Activated B cell treated with CpG ODN at 0.5 μM for 24 hours (primary cell): ENCODE data around the gene SRM. TPM values are rescaled to one million over a fixed set of nuclear protein-coding genes. Genes with fewer than 3 reads are reported as not detected.
"Not testable (repeated sequence)": the region's sequence is repeated elsewhere in the genome, so short reads cannot be mapped to it uniquely, and the experiment has no call there.

Experiments used
- ATAC-seq: fragments of 200-7000 bp; cut with Tn5 transposase; one replicate; pipeline ENCODE4 v1.10.0; 2021; ENCODE audit warnings: low read depth, mild to moderate bottlenecking, moderate library complexity
- CTCF ChIA-PET: fragments of 350-600 bp; sonication (Branson Sonifier 250); formaldehyde crosslinking; loops from one replicate; lab custom pipeline; 2021; ENCODE audit warnings: antibody characterized with exemption; lab: Charles Lee
- POLR2A ChIA-PET: fragments of 350-600 bp; sonication (Branson Sonifier 250); formaldehyde crosslinking; loops from one replicate; lab custom pipeline; 2021; ENCODE audit warnings: antibody characterized with exemption; lab: Charles Lee
- DNase-seq: peaks from one replicate; pipeline ENCODE4 v3.0.0; 2022
- H3K27ac Mint-ChIP-seq: one replicate; pipeline ENCODE4 v1.8.0; 2020; ENCODE audit warnings: mixed read lengths
- H3K27me3 Mint-ChIP-seq: one replicate; pipeline ENCODE4 v1.8.0; 2021; ENCODE audit warnings: mixed read lengths
- H3K36me3 Mint-ChIP-seq: one replicate; pipeline ENCODE4 v1.8.0; 2021; ENCODE audit warnings: low read depth, mixed read lengths
- H3K4me1 Mint-ChIP-seq: one replicate; pipeline ENCODE4 v1.8.0; 2021; ENCODE audit warnings: mixed read lengths
- H3K4me3 Mint-ChIP-seq: one replicate; pipeline ENCODE4 v1.8.0; 2020; ENCODE audit warnings: mild to moderate bottlenecking, mixed read lengths
- H3K9me3 Mint-ChIP-seq: one replicate; pipeline ENCODE4 v1.8.0; 2020; ENCODE audit warnings: mixed read lengths
- CTCF ChIP-seq: fragments of 200-600 bp; IDR thresholded peaks from one replicate; pipeline ENCODE4 v1.8.0; 2022; ENCODE audit warnings: antibody characterized with exemption, mild to moderate bottlenecking
- intact Hi-C: fragments of 100-400 bp; cut with micrococcal nuclease; formaldehyde crosslinking; loops from one replicate; pipeline ENCODE4 v1.15.1; 2024
- total RNA-seq: library from RNA; stranded (reverse); gene quantifications from 2 replicates; pipeline ENCODE4 v1.2.3, GENCODE V29; 2022

SRM gene
- total RNA-seq: 106 and 119 TPM in 2 replicates

- no peaks in the 10 kb centered on the region for H3K9me3 Mint-ChIP-seq
- ATAC-seq (peak; percentile 98), DNase-seq (peak; percentile 96)
- ChIA-PET POLR2A (interaction anchor here (0.8 to 3.7 kb wide), 7 partner anchors 9 to 1405 kb away, joined by 3 to 25 read pairs (median 4); partner anchors contain the start of genes EXOSC10, MTOR and TARDBP), CTCF (interaction anchor here (2.4 kb wide), 1 partner anchor 23 kb away, joined by 13 read pairs; no protein-coding TSS in a partner anchor)
- H3K36me3 Mint-ChIP-seq: peaks cover 33% of the 10 kb centered on the region
- peak within 1 kb of the TSS; percentile 86 for H3K27ac Mint-ChIP-seq
- TF ChIP-seq CTCF: no peak
- intact Hi-C loops: loop anchor here (1.0 to 5.0 kb wide), 5 partner anchors 23 to 677 kb away; partner anchors contain the start of genes AGTRAP, EXOSC10, MTOR and TARDBP
- H3K27me3 Mint-ChIP-seq: no peaks in the 10 kb centered on the region
- H3K4me3 Mint-ChIP-seq: peak within 1 kb of the TSS; percentile 95
- peaks cover 18% of the 10 kb centered on the region for H3K4me1 Mint-ChIP-seq
These were observed at the start of gene SRM for GRCh38 chr1:11059968-11060830. TSS of gene SRM (minus strand) at chr1:11060018. CDS start at chr1:11059943, 75 bp downstream.

- Mint-ChIP-seq H3K4me3 (no peak overlapping the region), H3K27ac (no peak overlapping the region), H3K4me1 (no peaks in the 10 kb centered on the region), H3K9me3 (no peaks in the 10 kb centered on the region), H3K27me3 (no peaks in the 10 kb centered on the region), H3K36me3 (peaks cover 76% of the 10 kb centered on the region)
- ChIA-PET CTCF (no interaction called here), POLR2A (interaction anchor here (0.6 kb wide), 1 partner anchor 10 kb away, joined by 3 read pairs; the partner anchor contains the start of gene EXOSC10)
- intact Hi-C loops: no loop called here
- TF ChIP-seq CTCF: no peak
- DNase-seq (no peak), ATAC-seq (no peak)
These were observed 49.4 kb upstream of the SRM start for GRCh38 chr1:11109047-11109760.

- Mint-ChIP-seq H3K4me1 (no peaks in the 10 kb centered on the region), H3K27me3 (no peaks in the 10 kb centered on the region), H3K36me3 (peaks cover 62% of the 10 kb centered on the region), H3K9me3 (no peaks in the 10 kb centered on the region), H3K27ac (no peak overlapping the region), H3K4me3 (no peak overlapping the region)
- POLR2A ChIA-PET: no interaction called here
- CTCF ChIA-PET: no interaction called here
- intact Hi-C loops: no loop called here
- no peak for TF ChIP-seq CTCF
- DNase-seq: no peak
- ATAC-seq: no peak
These were observed 47.8 kb upstream of the SRM start for GRCh38 chr1:11107599-11107998.

GRCh38 chr1:11105586-11105985 lies 45.8 kb upstream of the SRM start:
- Mint-ChIP-seq H3K27ac (no peak overlapping the region), H3K36me3 (peaks cover 46% of the 10 kb centered on the region), H3K9me3 (no peaks in the 10 kb centered on the region), H3K4me3 (no peak overlapping the region), H3K4me1 (no peaks in the 10 kb centered on the region), H3K27me3 (no peaks in the 10 kb centered on the region)
- CTCF ChIA-PET: no interaction called here
- no peak for TF ChIP-seq CTCF
- intact Hi-C loops: no loop called here
- ATAC-seq (no peak), DNase-seq (no peak)
- POLR2A ChIA-PET: no interaction called here

GRCh38 chr1:11101347-11101746 lies 41.5 kb upstream of the SRM start:
- no peak for TF ChIP-seq CTCF
- Mint-ChIP-seq H3K4me3 (peak overlapping the region; percentile 40), H3K27me3 (no peaks in the 10 kb centered on the region), H3K36me3 (peaks cover 27% of the 10 kb centered on the region), H3K4me1 (peaks cover 15% of the 10 kb centered on the region), H3K27ac (peak overlapping the region; percentile 0), H3K9me3 (no peaks in the 10 kb centered on the region)
- no peak for DNase-seq
- no peak for ATAC-seq
- CTCF ChIA-PET: no interaction called here
- POLR2A ChIA-PET: no interaction called here
- intact Hi-C loops: no loop called here

GRCh38 chr1:11100806-11101205 lies 41.0 kb upstream of the SRM start:
- intact Hi-C loops, H3K4me3 Mint-ChIP-seq, DNase-seq, H3K27me3 Mint-ChIP-seq, H3K27ac Mint-ChIP-seq, CTCF ChIA-PET, H3K9me3 Mint-ChIP-seq, ATAC-seq: not testable (repeated sequence)
- POLR2A ChIA-PET: interaction anchor here (2.6 kb wide), 1 partner anchor 40 kb away, joined by 25 read pairs; the partner anchor contains the start of gene SRM
- peaks cover 15% of the 10 kb centered on the region for H3K4me1 Mint-ChIP-seq
- peaks cover 26% of the 10 kb centered on the region for H3K36me3 Mint-ChIP-seq
